Right cardiac atrium (tissue), 5 donors: ENCODE data around the gene RXYLT1. TPM values are rescaled to one million over a fixed set of nuclear protein-coding genes. Genes with fewer than 3 reads are reported as not detected.

Experiments
- ATAC-seq, 2 donors: fragments of 200-7000 bp; cut with Tn5 transposase; one replicate each; pipeline versions ENCODE4 v1.8.0 to v1.9.1; 2020; ENCODE audit warnings: moderate library complexity in 2 of 2, mild to moderate bottlenecking in 1 of 2
- DNase-seq, 3 donors: peaks; one replicate each; pipeline ENCODE4 v3.0.0-alpha.2; 2020
- H3K27ac ChIP-seq: one replicate; pipeline ENCODE4 v1.5.1; 2013; ENCODE audit warnings: mild to moderate bottlenecking, low read length, control low read depth, moderate library complexity
- H3K27me3 ChIP-seq: one replicate; pipeline ENCODE4 v1.6.1; 2013; ENCODE audit not compliant: control insufficient read depth, insufficient read depth
- H3K4me1 ChIP-seq: one replicate; pipeline ENCODE4 v1.6.1; 2013; ENCODE audit warnings: low read length; ENCODE audit not compliant: control insufficient read depth, insufficient read depth
- H3K4me3 ChIP-seq: one replicate; pipeline ENCODE4 v1.5.1; 2013; ENCODE audit warnings: low read length, control low read depth
- H3K9me3 ChIP-seq: one replicate; pipeline ENCODE4 v1.6.1; 2013; ENCODE audit warnings: low read length; ENCODE audit not compliant: control insufficient read depth
- WGBS: extraction: QIAGEN DNeasy Blood & Tissue Kit; methylation state at CpG from one replicate; pipeline ENCODE4 v1.1.7; 2013; 5-methylcytosine and 5-hydroxymethylcytosine counted together
- intact Hi-C, 4 donors: fragments of 100-400 bp; cut with DNase I; formaldehyde crosslinking; loops; one replicate each; pipeline versions ENCODE4 v1.11.0 to v1.14.0; 2022 to 2023
- polyA plus RNA-seq: library from polyadenylated mRNA; stranded (reverse); fragments of 200-250 nt; gene quantifications from one replicate; pipeline ENCODE4 v1.2.3, GENCODE V29; 2013
- total RNA-seq, 4 donors: library from RNA; stranded (reverse); fragmentation: NEBNext Ultra II Directional; extraction: Animal tissue kit (Norgen Biotek cat#: 25700); gene quantifications; one replicate each; pipeline ENCODE4 v1.2.1, GENCODE V29; 2021
- donor health status: healthy with polysubstance abuse.
- donor health status: DM: no; HTN: yes; CAD: no.
- donor health status: DM: no; HTN: no; CAD: no.
- donor health status: DM: no; HTN: yes; CAD: no; lungs with severe emphysema.
- donor health status: DM: yes; HTN: yes; CAD: no.

The RXYLT1 gene
- total and polyA plus RNA-seq, 5 donors, result 12.6 to 21.3 (median 15.1) TPM

DNA sequence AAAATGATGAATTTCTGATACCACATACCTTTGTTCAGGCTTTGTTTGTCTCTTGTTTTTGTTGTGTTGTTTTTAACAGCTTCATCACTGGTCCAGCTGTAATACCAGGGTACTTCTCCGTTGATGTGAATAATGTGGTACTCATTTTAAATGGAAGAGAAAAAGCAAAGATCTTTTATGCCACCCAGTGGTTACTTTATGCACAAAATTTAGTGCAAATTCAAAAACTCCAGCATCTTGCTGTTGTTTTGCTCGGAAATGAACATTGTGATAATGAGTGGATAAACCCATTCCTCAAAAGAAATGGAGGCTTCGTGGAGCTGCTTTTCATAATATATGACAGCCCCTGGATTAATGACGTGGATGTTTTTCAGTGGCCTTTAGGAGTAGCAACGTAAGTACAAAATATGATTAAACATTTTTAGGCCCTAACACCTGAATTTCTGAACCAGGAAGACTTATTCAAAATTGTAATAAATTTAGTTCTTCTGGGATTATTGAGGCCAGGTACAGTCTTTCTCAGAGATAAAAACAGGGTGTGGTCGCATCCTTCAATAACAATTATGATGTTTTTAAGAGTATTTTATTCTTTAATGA is 22.4 kb downstream of the RXYLT1 start:
- 60% methylated on average over 6 of the region's 6 CpGs for WGBS
- no peak for ATAC-seq
- intact Hi-C loops, result loop anchor here in 2 of 4 donors (10.0 kb wide), 1 partner anchor 697 kb away; no protein-coding TSS in a partner anchor
- no peaks in the 10 kb centered on the region for H3K9me3 ChIP-seq
- H3K4me3 ChIP-seq, result no peak overlapping the region
- no peaks in the 10 kb centered on the region for H3K27me3 ChIP-seq
- DNase-seq, result no peak
- no peak overlapping the region for H3K27ac ChIP-seq
- no peaks in the 10 kb centered on the region for H3K4me1 ChIP-seq

DNA sequence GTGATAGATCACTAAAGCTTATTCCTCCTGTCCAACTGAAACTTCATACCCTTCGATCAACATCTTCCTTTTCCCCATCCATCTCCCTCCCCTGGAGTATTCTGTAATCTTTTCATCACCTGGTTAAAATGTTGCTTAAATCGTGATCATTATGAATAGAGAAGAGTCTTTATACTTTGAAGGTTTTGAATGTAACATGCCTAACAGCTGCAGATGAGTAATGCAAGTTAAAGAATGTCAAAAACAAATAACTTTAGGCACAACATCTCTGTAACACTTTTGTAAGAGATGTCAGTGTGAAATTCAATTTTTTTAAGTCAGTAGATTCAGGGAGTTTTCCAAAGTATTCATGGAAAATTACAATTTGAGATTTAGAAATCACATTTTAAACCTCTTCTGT is 25.0 kb downstream of the RXYLT1 start:
- no peak for ATAC-seq
- DNase-seq, result no peak
- 85% methylated on average over 2 of the region's 2 CpGs for WGBS
- intact Hi-C loops, result loop anchor here in 2 of 4 donors (10.0 kb wide), 1 partner anchor 700 kb away; no protein-coding TSS in a partner anchor
- Histone ChIP-seq H3K9me3 (no peaks in the 10 kb centered on the region), H3K27ac (no peak overlapping the region), H3K4me3 (no peak overlapping the region), H3K27me3 (no peaks in the 10 kb centered on the region), H3K4me1 (no peaks in the 10 kb centered on the region)

DNA sequence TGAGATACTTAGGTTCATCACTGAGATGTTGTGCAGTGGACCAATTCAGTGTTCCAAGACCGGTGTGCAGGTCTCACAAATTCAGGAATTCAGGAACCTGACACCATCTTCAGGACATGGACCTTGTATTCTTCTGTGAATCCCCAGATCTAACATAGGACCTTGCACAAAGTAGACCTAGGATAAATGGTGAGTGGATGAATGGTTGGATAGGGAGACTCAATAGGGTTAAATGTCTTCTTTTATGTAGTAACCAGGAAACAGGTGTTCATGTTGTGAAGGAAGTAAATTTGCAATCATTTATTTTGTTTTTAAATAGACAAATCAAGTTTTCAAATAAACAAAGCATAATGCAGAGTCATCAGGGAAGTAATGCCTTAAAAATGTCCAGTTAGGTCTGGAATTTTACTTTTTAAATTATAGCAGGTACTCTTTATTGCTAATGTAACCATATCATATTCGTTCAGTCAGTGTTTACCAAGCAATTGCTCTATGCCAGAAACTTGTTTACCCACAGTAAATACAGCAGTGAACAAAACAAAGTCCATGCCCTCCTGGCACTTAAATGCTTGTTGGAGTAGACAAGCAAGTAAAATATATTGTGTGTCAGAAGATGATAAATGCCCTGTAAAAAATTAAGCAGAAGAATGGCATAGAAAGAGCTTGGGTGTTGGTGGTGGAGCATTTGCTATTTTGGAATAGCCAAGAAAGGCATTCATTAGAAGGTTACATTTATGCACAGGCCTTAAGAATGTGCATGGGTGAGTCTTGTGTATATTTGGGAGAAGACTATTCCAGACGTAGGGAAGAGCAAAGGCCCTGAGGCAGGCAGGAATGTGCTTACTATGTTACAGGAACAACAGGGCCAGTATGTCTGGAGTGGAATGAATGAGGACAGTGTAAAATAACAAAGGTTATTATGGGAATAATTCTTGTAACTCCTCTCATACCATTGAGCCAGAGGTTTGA is 26.3 kb downstream of the RXYLT1 start:
- intact Hi-C loops, result loop anchor here in 2 of 4 donors (10.0 kb wide), 1 partner anchor 701 kb away; no protein-coding TSS in a partner anchor

DNA sequence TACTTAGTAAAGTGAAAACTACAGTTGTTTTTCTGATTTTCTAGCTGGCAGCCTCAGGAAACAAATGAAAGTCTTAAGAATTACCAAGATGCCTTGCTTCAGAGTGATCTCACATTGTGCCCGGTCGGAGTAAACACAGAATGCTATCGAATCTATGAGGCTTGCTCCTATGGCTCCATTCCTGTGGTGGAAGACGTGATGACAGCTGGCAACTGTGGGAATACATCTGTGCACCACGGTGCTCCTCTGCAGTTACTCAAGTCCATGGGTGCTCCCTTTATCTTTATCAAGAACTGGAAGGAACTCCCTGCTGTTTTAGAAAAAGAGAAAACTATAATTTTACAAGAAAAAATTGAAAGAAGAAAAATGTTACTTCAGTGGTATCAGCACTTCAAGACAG is 28.9 kb downstream of the RXYLT1 start:
- no peak overlapping the region for H3K4me3 ChIP-seq
- intact Hi-C loops, result loop anchor here in 2 of 4 donors (10.0 kb wide), 1 partner anchor 704 kb away; no protein-coding TSS in a partner anchor
- WGBS, result 56% methylated on average over 5 of the region's 5 CpGs
- no peaks in the 10 kb centered on the region for H3K9me3 ChIP-seq
- no peaks in the 10 kb centered on the region for H3K27me3 ChIP-seq
- no peak for ATAC-seq
- no peaks in the 10 kb centered on the region for H3K4me1 ChIP-seq
- H3K27ac ChIP-seq, result no peak overlapping the region
- DNase-seq, result no peak

More for the DNA sequence above, 26.3 kb downstream of the RXYLT1 start:
- Histone ChIP-seq H3K9me3 (no peaks in the 10 kb centered on the region), H3K4me3 (no peak overlapping the region), H3K27ac (no peak overlapping the region), H3K4me1 (no peaks in the 10 kb centered on the region), H3K27me3 (no peaks in the 10 kb centered on the region)
- DNase-seq (no peak), ATAC-seq (no peak)
- WGBS, result 82% methylated on average over 3 of the region's 3 CpGs

DNA sequence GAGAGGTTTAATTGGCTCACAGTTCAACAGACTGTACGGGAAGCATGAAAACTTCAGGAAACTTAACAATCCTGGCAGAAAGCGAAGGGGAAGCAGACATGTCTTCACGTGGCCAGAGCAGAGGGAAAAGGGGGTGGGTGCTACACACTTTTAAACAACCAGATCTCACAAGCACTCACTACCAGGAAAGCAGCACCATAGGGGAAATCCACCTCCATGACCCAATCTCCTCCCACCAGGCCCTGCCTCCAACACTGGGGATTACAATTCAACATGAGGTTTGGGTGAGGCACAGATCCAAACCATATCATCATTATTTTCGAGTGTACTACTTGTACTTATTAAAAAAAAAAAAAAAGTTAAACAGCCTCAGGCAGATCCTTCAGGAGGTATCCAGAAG is 29.9 kb downstream of the RXYLT1 start:
- intact Hi-C loops, result loop anchor here in 2 of 4 donors (10.0 kb wide), 1 partner anchor 705 kb away; no protein-coding TSS in a partner anchor
- Histone ChIP-seq H3K4me1 (no peaks in the 10 kb centered on the region), H3K4me3 (no peak overlapping the region), H3K9me3 (no peaks in the 10 kb centered on the region), H3K27ac (no peak overlapping the region), H3K27me3 (no peaks in the 10 kb centered on the region)
- ATAC-seq (no peak), DNase-seq (no peak)
- 51% methylated on average over 4 of the region's 4 CpGs for WGBS

DNA sequence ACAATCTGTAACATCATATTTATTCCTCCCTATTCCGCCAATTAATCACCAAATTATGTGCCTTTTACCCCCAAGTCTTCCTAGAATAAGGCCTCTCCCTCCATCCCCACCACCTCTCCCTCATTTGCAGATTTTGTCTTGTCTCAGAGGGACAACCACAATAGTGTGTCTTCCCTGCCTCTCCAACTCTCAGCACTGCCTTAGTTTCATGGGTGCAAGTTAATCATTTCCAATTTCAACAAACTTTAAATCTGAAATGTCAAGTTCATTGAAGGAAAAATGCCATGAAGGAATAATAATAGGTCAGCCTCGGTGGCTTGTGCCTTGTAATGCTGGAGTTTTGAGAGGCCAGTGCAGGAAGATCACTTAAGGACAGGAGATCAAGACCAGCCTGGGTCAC is 31.6 kb downstream of the RXYLT1 start:
- ATAC-seq, result no peak
- 88% methylated on average over 2 of the region's 2 CpGs for WGBS
- H3K9me3 ChIP-seq, result no peaks in the 10 kb centered on the region

DNA sequence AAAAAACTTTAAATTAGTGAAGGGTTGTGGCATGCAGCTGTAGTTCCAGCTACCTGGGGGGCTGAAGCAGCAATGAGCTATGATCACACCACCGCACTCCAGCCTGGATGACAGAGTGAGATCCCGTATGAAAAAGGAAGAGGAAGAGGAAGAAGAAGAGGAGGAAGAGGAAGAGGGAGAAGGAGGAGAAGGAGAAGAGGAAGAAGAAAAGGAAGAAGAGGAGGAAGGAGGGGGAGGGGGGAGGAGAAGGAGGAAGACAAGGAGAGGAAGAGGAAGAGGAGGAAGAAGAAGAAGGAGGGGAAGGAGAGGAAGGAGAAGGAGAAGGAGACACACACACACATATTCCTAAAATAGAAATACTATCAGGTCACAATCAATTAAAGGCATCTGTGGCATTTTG is 32.0 kb downstream of the RXYLT1 start:
- Histone ChIP-seq H3K27ac (no peak overlapping the region), H3K27me3 (no peaks in the 10 kb centered on the region), H3K9me3 (no peaks in the 10 kb centered on the region), H3K4me3 (no peak overlapping the region), H3K4me1 (no peaks in the 10 kb centered on the region)
- WGBS, result 76% methylated on average over 2 of the region's 2 CpGs
- ATAC-seq (no peak), DNase-seq (no peak)
- intact Hi-C loops, result no loop called here

More for the DNA sequence above, 31.6 kb downstream of the RXYLT1 start:
- H3K27me3 ChIP-seq, result no peaks in the 10 kb centered on the region
- DNase-seq, result no peak
- H3K4me3 ChIP-seq, result no peak overlapping the region
- H3K4me1 ChIP-seq, result no peaks in the 10 kb centered on the region
- H3K27ac ChIP-seq, result no peak overlapping the region
- intact Hi-C loops, result no loop called here

DNA sequence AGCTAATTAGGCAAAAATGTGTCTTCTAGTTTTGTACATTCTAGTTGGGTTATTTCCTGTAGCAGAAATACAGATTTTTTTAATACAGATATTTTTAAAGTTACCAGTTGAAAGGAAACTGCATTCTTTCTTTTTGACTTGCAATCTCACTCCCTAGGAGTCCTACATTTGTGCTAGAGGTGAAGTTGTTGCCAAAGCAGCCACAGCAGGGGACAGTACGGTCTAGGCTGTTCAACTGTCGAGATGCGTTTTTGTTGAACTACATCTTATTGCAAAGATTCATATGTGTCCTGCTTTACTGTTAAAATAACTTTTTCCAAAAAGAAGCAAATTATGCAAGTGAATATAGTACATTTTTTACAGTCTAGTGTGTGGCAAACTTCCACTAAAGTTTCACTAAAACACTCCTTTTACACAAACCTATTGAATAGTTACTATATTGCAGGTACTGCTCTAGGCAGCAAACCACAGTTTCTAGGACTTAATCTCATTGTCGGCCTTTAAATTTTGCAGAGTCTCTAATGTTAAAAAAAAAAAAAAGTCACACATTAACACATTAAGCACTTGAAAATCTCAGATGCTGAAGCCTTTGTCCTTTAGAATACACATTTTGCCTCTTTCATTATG is 34.5 kb downstream of the RXYLT1 start:
- intact Hi-C loops, result no loop called here
- Histone ChIP-seq H3K27ac (no peak overlapping the region), H3K9me3 (no peaks in the 10 kb centered on the region), H3K27me3 (no peaks in the 10 kb centered on the region), H3K4me1 (no peaks in the 10 kb centered on the region), H3K4me3 (no peak overlapping the region)
- no peak for ATAC-seq
- no peak for DNase-seq
- 77% methylated on average over 4 of the region's 4 CpGs for WGBS

DNA sequence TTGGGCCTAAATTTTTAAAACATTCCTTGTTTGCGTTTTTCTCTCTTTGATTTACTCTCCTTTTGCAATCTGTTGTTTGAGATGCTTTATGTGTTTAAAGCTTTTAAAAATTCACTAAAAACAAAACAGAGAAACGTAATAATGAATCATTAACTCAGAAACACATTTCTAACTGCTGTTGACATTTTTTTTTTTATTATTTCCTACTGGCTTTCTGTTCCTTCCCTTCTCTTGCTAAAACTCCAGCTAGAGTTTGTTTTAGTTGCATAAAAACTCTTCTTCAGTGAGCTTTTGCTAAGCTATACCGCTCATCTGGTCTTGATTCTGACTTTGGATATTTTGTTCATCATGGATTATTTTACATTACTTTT is 35.8 kb downstream of the RXYLT1 start:
- Histone ChIP-seq H3K9me3 (no peaks in the 10 kb centered on the region), H3K4me3 (no peak overlapping the region), H3K27me3 (no peaks in the 10 kb centered on the region), H3K27ac (no peak overlapping the region), H3K4me1 (no peaks in the 10 kb centered on the region)
- 90% methylated on average over 3 of the region's 3 CpGs for WGBS
- ATAC-seq (no peak), DNase-seq (no peak)
- intact Hi-C loops, result no loop called here

DNA sequence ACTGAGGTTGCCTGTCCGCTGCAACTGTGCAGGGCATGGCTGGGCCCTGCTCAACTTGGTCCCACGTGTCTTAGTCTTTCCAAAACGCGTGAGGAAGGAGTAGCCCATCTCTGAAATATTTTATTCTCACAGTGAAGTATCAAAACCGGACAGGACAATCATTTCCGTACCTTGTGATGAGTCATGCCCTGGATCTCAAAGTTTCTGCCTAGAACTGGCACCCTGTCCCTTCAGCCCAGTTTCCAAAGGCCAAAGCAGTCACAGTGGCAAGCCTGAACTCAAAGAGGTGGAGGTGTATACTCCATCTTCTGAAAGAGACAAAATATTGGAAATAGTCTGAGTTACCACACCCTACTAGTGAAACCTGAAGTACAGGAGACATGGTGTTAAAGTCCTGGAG is 36.3 kb downstream of the RXYLT1 start:
- intact Hi-C loops, result no loop called here
- no peaks in the 10 kb centered on the region for H3K27me3 ChIP-seq
- no peak for ATAC-seq
- H3K9me3 ChIP-seq, result no peaks in the 10 kb centered on the region
- no peak overlapping the region for H3K27ac ChIP-seq
- no peak for DNase-seq
- WGBS, result 87% methylated on average over 6 of the region's 6 CpGs
- no peak overlapping the region for H3K4me3 ChIP-seq
- H3K4me1 ChIP-seq, result no peaks in the 10 kb centered on the region

DNA sequence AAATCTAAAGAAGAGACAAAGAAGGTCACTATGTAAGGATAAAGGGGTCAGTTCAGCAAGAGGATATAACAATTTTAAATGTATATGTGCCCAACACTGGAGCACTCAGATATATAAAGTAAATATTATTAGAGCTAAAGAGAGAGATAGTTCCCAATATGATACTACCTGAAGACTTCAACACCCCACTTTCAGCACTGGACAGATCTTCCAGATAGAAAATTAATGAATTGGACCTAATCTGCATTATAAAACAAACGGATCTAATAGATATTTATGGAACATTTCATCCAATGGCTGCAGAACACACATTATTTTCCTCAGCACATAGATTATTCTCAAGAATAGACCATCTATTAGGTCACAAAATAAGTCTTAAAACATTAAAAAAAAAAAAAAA is 40.7 kb downstream of the RXYLT1 start:
- 82% methylated on average over 1 of the region's 1 CpG for WGBS
- Histone ChIP-seq H3K9me3 (no peaks in the 10 kb centered on the region), H3K27ac (no peak overlapping the region), H3K4me3 (no peak overlapping the region), H3K27me3 (no peaks in the 10 kb centered on the region), H3K4me1 (no peaks in the 10 kb centered on the region)
- intact Hi-C loops, result no loop called here
- no peak for DNase-seq
- no peak for ATAC-seq
